K562 (cell line): ENCODE measurements around the gene MTPN. TPM values are rescaled to one million over a fixed set of nuclear protein-coding genes. Genes with fewer than 3 reads are reported as not detected.

ENCODE experiments used
- CBFA2T3 ChIP-seq: fragments of 450-650 bp; IDR thresholded peaks from 2 replicates; pipeline ENCODE4 v1.6.1; 2017
- CHD4 ChIP-seq: fragments of 200-600 bp; sonication (generic); IDR thresholded peaks from 3 replicates; pipeline ENCODE4 v1.6.1; 2012; ENCODE audit warnings: low read depth, mild to moderate bottlenecking, mixed read lengths, low read length, inconsistent platforms; ENCODE audit not compliant: insufficient read depth, insufficient replicate concordance, poor library complexity, severe bottlenecking
- CSDE1 ChIP-seq, 2 experiments: fragments of 450-650 bp; IDR thresholded peaks; 2 replicates each; pipeline ENCODE4 v1.6.1; 2016; ENCODE audit warnings: mild to moderate bottlenecking in 1 of 2
- EP300 ChIP-seq: IDR thresholded peaks from 2 replicates; pipeline ENCODE4 v1.6.1; 2012; ENCODE audit warnings: low read length, improper control_type of control experiment
- EWSR1 ChIP-seq: fragments of 450-650 bp; IDR thresholded peaks from 2 replicates; pipeline ENCODE4 v1.6.1; 2018; ENCODE audit warnings: borderline replicate concordance, mild to moderate bottlenecking, low read depth, moderate library complexity; ENCODE audit not compliant: partially characterized antibody
- JUN ChIP-seq, 2 experiments: sonication (generic) in 1 of 2; formaldehyde crosslinking in 1 of 2; IDR thresholded peaks; 2 replicates each; pipeline versions ENCODE4 v1.6.1 to v1.8.0; 2012 to 2022; ENCODE audit warnings: borderline replicate concordance in 2 of 2, mild to moderate bottlenecking in 2 of 2, improper control_type of control experiment in 1 of 2, low read depth in 1 of 2, low read length in 1 of 2, missing genetic modification reagents in 1 of 2
- JUND ChIP-seq, 2 experiments: IDR thresholded peaks; 2 replicates in 1 of 2; 3 replicates in 1 of 2; pipeline ENCODE4 v1.6.1; 2011; ENCODE audit warnings: borderline replicate concordance in 2 of 2, low read depth in 2 of 2, low read length in 2 of 2, improper control_type of control experiment in 1 of 2, missing biosample characterization in 1 of 2, missing genetic modification characterization in 1 of 2, missing genetic modification reagents in 1 of 2
- RB1 ChIP-seq: fragments of 450-650 bp; IDR thresholded peaks from 2 replicates; pipeline ENCODE4 v1.6.1; 2017; ENCODE audit warnings: low read depth, mild to moderate bottlenecking
- RBM22 ChIP-seq: fragments of 200-400 bp; formaldehyde crosslinking; IDR thresholded peaks from 2 replicates; pipeline ENCODE4 v1.6.1; 2018; ENCODE audit warnings: low read length, low read depth; ENCODE audit not compliant: poor library complexity, severe bottlenecking
- SRSF9 ChIP-seq: fragments of 200-400 bp; formaldehyde crosslinking; IDR thresholded peaks from 2 replicates; pipeline ENCODE4 v1.6.1; 2017; ENCODE audit warnings: low read depth, low read length, borderline replicate concordance
- TAL1 ChIP-seq: fragments of 450-650 bp; IDR thresholded peaks from 2 replicates; pipeline ENCODE4 v1.6.1; 2016; ENCODE audit warnings: mild to moderate bottlenecking
- TFAM ChIP-seq: fragments of 250-450 bp; sonication (Bioruptor Pico); conservative IDR thresholded peaks from 2 replicates; pipeline ENCODE4 v1.5.0; 2021; ENCODE audit warnings: mild to moderate bottlenecking, moderate library complexity
- ZNF589 ChIP-seq: fragments of 200-800 bp; sonication (Bioruptor generic); IDR thresholded peaks from 2 replicates; pipeline ENCODE4 v1.6.1; 2016; ENCODE audit warnings: low read depth, missing genetic modification characterization, missing compliant biosample characterization
- polyA plus RNA-seq, 8 experiments: library from polyadenylated mRNA; depleted of rRNA in 4 of 8; stranded (reverse) in 5 of 8; unstranded in 3 of 8; fragments of >200 nt; fragmentation: Nextera tagmentation in 2 of 8; fragmentation: Illumina TruSeq in 1 of 8; extraction: Ambion mirVana in 2 of 8; extraction: Trizol in 1 of 8; gene quantifications; 2 replicates each; pipeline versions ENCODE4 v1.2.1 to v1.2.3, GENCODE V29; 2011 to 2014; ENCODE audit warnings: inconsistent platforms in 1 of 8, missing spikeins in 1 of 8
- total RNA-seq, 7 experiments: library from RNA; depleted of rRNA in 6 of 7; stranded (reverse); fragments of >200 nt in 6 of 7; fragmentation: Illumina TruSeq in 2 of 7; extraction: Trizol in 2 of 7; gene quantifications; 2 replicates each; pipeline versions ENCODE4 v1.2.1 to v1.2.3, GENCODE V29; 2011 to 2021; ENCODE audit warnings: low replicate concordance in 1 of 7
- TF ChIP-seq, protein P1 (sequence below): IDR thresholded peaks from 2 replicates; pipeline ENCODE4 v1.6.1; 2014; ENCODE audit warnings: antibody characterized with exemption
- TF ChIP-seq, protein P2 (sequence below): fragments of 250-450 bp; sonication (Bioruptor Pico); IDR thresholded peaks from 2 replicates; pipeline ENCODE4 v1.5.0; 2021; ENCODE audit warnings: mild to moderate bottlenecking, borderline replicate concordance
- TF ChIP-seq, protein P3 (sequence below): fragments of 250-450 bp; sonication (Bioruptor Pico); IDR thresholded peaks from 2 replicates; pipeline ENCODE4 v1.4.0; 2020; ENCODE audit warnings: mild to moderate bottlenecking, moderate library complexity, borderline replicate concordance
- TF ChIP-seq, protein P4 (sequence below): fragments of 450-650 bp; IDR thresholded peaks from 2 replicates; pipeline ENCODE4 v1.6.1; 2017; ENCODE audit warnings: mild to moderate bottlenecking, moderate library complexity

The MTPN gene
- total and polyA plus RNA-seq, 9 of the 15 experiments (the other 6 are each of a cell fraction or from before 2014, with no cell fraction given): 68.5 to 261 (median 156) TPM

DNA sequence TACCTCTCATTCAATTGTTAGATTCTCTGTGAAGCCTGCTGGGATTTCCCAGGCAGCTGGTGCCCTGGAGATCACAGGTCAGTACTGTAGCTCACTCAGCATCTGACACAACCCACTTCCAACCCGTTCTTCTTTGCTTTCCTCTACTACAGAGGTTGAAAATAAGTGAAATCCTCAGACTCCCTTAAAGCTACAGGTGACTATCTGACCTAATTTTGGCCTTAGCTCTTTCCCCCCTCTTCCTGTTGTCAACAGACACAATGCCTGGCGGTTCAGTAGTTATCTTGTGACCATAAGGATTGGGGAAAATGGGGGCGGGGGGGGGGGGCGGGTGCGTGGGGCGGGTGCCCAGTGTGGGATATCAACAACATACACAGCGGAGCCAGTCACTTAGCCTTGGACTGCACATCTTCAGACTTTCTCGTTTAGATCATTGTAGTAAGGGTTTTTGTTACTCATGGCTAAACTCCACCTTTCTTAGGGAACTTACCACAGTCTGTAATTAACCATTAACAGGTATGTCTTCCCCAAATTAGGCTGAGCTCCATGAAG lies 37.8 kb downstream of the MTPN start (continued):
- TF ChIP-seq, protein P1, sequence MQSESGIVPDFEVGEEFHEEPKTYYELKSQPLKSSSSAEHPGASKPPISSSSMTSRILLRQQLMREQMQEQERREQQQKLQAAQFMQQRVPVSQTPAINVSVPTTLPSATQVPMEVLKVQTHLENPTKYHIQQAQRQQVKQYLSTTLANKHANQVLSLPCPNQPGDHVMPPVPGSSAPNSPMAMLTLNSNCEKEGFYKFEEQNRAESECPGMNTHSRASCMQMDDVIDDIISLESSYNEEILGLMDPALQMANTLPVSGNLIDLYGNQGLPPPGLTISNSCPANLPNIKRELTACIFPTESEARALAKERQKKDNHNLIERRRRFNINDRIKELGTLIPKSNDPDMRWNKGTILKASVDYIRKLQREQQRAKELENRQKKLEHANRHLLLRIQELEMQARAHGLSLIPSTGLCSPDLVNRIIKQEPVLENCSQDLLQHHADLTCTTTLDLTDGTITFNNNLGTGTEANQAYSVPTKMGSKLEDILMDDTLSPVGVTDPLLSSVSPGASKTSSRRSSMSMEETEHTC: peak; percentile 57; the same call in 1 of the 2 replicates
- no peak for TF ChIP-seq JUN (IDR thresholded peaks at IDR 0.05; ENCODE audit: borderline replicate concordance, low read depth, low read length)
- TF ChIP-seq JUN (CRISPR knock-in tag; IDR thresholded peaks at IDR 0.05; ENCODE audit: borderline replicate concordance): no peak
- TF ChIP-seq CSDE1 (IDR thresholded peaks at IDR 0.05): no peak
- no peak for TF ChIP-seq RB1
- TF ChIP-seq SRSF9: no peak
- no peak for TF ChIP-seq RBM22
- peak; percentile 82; the same call in 1 of the 2 replicates for TF ChIP-seq EP300
- TF ChIP-seq EWSR1: no peak
- peak; percentile 75 for TF ChIP-seq CBFA2T3
- TF ChIP-seq, protein P2, sequence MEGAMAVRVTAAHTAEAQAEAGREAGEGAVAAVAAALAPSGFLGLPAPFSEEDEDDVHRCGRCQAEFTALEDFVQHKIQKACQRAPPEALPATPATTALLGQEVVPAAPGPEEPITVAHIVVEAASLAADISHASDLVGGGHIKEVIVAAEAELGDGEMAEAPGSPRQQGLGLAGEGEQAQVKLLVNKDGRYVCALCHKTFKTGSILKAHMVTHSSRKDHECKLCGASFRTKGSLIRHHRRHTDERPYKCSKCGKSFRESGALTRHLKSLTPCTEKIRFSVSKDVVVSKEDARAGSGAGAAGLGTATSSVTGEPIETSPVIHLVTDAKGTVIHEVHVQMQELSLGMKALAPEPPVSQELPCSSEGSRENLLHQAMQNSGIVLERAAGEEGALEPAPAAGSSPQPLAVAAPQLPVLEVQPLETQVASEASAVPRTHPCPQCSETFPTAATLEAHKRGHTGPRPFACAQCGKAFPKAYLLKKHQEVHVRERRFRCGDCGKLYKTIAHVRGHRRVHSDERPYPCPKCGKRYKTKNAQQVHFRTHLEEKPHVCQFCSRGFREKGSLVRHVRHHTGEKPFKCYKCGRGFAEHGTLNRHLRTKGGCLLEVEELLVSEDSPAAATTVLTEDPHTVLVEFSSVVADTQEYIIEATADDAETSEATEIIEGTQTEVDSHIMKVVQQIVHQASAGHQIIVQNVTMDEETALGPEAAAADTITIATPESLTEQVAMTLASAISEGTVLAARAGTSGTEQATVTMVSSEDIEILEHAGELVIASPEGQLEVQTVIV (CRISPR knock-in tag): no peak
- 0 out of 2 replicates have a peak, but pooled peaks have one; percentile 22 for TF ChIP-seq JUND (IDR thresholded peaks at IDR 0.05; ENCODE audit: borderline replicate concordance, low read depth, low read length)
- no peak; the same call in 2 of the 3 replicates for TF ChIP-seq JUND (tag; IDR thresholded peaks at IDR 0.05; ENCODE audit: borderline replicate concordance, low read depth, low read length)
- TF ChIP-seq CHD4: no peak
- TF ChIP-seq TAL1: peak; percentile 39; the same call in 1 of the 2 replicates
- TF ChIP-seq, protein P3, sequence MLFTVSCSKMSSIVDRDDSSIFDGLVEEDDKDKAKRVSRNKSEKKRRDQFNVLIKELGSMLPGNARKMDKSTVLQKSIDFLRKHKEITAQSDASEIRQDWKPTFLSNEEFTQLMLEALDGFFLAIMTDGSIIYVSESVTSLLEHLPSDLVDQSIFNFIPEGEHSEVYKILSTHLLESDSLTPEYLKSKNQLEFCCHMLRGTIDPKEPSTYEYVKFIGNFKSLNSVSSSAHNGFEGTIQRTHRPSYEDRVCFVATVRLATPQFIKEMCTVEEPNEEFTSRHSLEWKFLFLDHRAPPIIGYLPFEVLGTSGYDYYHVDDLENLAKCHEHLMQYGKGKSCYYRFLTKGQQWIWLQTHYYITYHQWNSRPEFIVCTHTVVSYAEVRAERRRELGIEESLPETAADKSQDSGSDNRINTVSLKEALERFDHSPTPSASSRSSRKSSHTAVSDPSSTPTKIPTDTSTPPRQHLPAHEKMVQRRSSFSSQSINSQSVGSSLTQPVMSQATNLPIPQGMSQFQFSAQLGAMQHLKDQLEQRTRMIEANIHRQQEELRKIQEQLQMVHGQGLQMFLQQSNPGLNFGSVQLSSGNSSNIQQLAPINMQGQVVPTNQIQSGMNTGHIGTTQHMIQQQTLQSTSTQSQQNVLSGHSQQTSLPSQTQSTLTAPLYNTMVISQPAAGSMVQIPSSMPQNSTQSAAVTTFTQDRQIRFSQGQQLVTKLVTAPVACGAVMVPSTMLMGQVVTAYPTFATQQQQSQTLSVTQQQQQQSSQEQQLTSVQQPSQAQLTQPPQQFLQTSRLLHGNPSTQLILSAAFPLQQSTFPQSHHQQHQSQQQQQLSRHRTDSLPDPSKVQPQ (CRISPR knock-in tag): no peak
- no peak for TF ChIP-seq ZNF589
- TF ChIP-seq, protein P4, sequence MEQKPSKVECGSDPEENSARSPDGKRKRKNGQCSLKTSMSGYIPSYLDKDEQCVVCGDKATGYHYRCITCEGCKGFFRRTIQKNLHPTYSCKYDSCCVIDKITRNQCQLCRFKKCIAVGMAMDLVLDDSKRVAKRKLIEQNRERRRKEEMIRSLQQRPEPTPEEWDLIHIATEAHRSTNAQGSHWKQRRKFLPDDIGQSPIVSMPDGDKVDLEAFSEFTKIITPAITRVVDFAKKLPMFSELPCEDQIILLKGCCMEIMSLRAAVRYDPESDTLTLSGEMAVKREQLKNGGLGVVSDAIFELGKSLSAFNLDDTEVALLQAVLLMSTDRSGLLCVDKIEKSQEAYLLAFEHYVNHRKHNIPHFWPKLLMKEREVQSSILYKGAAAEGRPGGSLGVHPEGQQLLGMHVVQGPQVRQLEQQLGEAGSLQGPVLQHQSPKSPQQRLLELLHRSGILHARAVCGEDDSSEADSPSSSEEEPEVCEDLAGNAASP: no peak
- no peak for TF ChIP-seq TFAM
